Measurements from ENCODE around the gene FAM131C.

Gene FAM131C

GRCh38 chr1:16099412-16099811 is 26.0 kb upstream of the FAM131C start:
- DNase-seq = no peak

GRCh38 chr1:16095447-16095846 is 22.0 kb upstream of the FAM131C start:
- peak; percentile 30 for DNase-seq

GRCh38 chr1:16094453-16095158 is 21.2 kb upstream of the FAM131C start:
- peak; percentile 13 for DNase-seq

GRCh38 chr1:16093611-16094010 is 20.2 kb upstream of the FAM131C start:
- peak; percentile 15 for DNase-seq

- no peak for DNase-seq
Observed at GRCh38 chr1:16092923-16093511, 19.6 kb upstream of the FAM131C start.

- peak; percentile 35 for DNase-seq
Observed at GRCh38 chr1:16092097-16092922, 18.9 kb upstream of the FAM131C start.

GRCh38 chr1:16091296-16091695 is 17.8 kb upstream of the FAM131C start:
- DNase-seq = peak; percentile 10

- DNase-seq = peak; percentile 35
Observed at GRCh38 chr1:16090076-16090826, 16.8 kb upstream of the FAM131C start.

- peak; percentile 26 for DNase-seq
Observed at GRCh38 chr1:16088996-16089395, 15.5 kb upstream of the FAM131C start.

GRCh38 chr1:16088351-16088911 is 15.0 kb upstream of the FAM131C start:
- DNase-seq = peak; percentile 37

GRCh38 chr1:16087733-16088132 is 14.3 kb upstream of the FAM131C start:
- DNase-seq = peak; percentile 18

GRCh38 chr1:16085522-16085921 is 12.1 kb upstream of the FAM131C start:
- peak; percentile 30 for DNase-seq

- no peak for DNase-seq
Observed at GRCh38 chr1:16083486-16083885, 10.0 kb upstream of the FAM131C start.

GRCh38 chr1:16082283-16083038 is 9.0 kb upstream of the FAM131C start:
- DNase-seq = peak; percentile 67

GRCh38 chr1:16081636-16082035 is 8.2 kb upstream of the FAM131C start:
- DNase-seq = no peak

- DNase-seq = no peak
Observed at GRCh38 chr1:16080422-16081150, 7.1 kb upstream of the FAM131C start.

GRCh38 chr1:16078925-16079656 is 5.6 kb upstream of the FAM131C start:
- DNase-seq = peak; percentile 90

- no peak for DNase-seq
Observed at GRCh38 chr1:16077406-16078245, 4.2 kb upstream of the FAM131C start.

GRCh38 chr1:16076865-16077238 is 3.4 kb upstream of the FAM131C start:
- no peak for DNase-seq

Measured in right forelimb (tissue), 1 donor.